AG04449 (cell line): Measurements from ENCODE around the gene HS3ST2.

ENCODE experiments used
- CTCF ChIA-PET: fragments of 350-600 bp; formaldehyde crosslinking; extraction: SDS; loops from one replicate; lab custom pipeline; 2021; ENCODE audit warnings: antibody characterized with exemption; lab: Yijun Ruan, JAX
- POLR2A ChIA-PET: fragments of 400-600, 350-600 bp; formaldehyde crosslinking; extraction: SDS; loops from one replicate; lab custom pipeline; 2020; ENCODE audit warnings: antibody characterized with exemption, inconsistent platforms; lab: Yijun Ruan, JAX
- DNase-seq: peaks from one replicate; pipeline ENCODE4 v3.0.0-alpha.2; 2010; ENCODE audit warnings: low read depth, low spot score
- H3K4me3 ChIP-seq: 2 replicates; pipeline ENCODE4 v1.5.1; 2011; ENCODE audit warnings: low read depth, mild to moderate bottlenecking, control low read depth, low read length
- TF ChIP-seq, protein P1 (sequence below): IDR thresholded peaks from one replicate; pipeline ENCODE4 v1.5.1; 2011; ENCODE audit warnings: mild to moderate bottlenecking, moderate library complexity, low read length, control low read depth, inconsistent platforms; ENCODE audit not compliant: insufficient read depth; ENCODE audit errors: missing control alignments

HS3ST2 gene

DNA sequence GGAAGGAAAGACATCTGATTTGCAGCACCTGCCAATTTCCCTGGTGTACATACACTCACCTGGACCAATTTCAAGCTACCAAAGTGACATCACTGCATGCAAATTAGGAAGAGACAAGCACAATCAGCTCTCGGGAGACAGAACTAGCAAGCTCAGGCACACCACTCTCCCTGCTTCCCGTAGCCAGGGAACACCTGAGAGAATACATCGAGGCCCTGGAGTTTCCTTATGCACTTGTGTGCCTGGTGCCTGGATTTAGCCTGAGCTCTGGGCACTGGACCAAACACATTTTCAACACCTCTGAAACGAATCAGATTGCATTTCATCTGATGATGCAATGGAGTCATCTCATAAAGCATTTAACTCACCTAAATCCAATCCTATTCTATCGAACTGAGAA lies 110.5 kb downstream of the HS3ST2 start:
- ChIA-PET CTCF (no interaction called here), POLR2A (no interaction called here)
- DNase-seq: no peak
- H3K4me3 ChIP-seq: no peak overlapping the region
- TF ChIP-seq, protein P1, sequence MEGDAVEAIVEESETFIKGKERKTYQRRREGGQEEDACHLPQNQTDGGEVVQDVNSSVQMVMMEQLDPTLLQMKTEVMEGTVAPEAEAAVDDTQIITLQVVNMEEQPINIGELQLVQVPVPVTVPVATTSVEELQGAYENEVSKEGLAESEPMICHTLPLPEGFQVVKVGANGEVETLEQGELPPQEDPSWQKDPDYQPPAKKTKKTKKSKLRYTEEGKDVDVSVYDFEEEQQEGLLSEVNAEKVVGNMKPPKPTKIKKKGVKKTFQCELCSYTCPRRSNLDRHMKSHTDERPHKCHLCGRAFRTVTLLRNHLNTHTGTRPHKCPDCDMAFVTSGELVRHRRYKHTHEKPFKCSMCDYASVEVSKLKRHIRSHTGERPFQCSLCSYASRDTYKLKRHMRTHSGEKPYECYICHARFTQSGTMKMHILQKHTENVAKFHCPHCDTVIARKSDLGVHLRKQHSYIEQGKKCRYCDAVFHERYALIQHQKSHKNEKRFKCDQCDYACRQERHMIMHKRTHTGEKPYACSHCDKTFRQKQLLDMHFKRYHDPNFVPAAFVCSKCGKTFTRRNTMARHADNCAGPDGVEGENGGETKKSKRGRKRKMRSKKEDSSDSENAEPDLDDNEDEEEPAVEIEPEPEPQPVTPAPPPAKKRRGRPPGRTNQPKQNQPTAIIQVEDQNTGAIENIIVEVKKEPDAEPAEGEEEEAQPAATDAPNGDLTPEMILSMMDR: no peak

DNA sequence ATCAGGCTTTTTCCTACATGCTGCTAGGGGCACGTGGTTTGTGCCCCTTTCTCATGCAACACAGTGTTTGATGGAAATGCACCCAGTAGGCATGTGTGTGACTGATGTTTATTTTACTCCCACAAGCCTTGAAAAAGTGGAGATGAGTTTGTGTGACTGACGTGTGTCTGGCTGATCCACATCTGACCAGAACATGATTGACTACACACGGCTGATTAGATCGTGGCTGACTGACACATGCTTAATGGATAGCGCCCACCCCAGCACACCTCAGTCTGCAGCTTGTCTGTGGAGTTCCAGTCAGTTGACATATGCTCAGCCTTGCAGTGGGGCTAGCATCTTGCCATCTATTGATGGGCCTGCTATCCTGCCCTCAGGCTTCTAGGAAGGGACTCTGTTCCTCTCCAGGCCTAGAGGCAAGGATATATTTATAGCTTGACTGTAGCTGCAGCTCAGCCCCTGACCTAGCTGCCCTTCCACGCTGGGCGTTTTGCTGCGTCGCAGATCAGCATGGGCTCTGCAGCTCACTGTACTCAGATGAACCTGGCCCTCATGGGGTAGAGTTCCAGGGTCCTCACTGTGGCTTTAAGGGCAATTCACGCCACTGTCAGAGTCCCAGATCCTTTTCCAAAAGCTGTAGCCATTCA lies 112.3 kb downstream of the HS3ST2 start:
- TF ChIP-seq, protein P1: no peak
- ChIA-PET POLR2A (no interaction called here), CTCF (no interaction called here)
- DNase-seq: no peak
- H3K4me3 ChIP-seq: no peak overlapping the region

DNA sequence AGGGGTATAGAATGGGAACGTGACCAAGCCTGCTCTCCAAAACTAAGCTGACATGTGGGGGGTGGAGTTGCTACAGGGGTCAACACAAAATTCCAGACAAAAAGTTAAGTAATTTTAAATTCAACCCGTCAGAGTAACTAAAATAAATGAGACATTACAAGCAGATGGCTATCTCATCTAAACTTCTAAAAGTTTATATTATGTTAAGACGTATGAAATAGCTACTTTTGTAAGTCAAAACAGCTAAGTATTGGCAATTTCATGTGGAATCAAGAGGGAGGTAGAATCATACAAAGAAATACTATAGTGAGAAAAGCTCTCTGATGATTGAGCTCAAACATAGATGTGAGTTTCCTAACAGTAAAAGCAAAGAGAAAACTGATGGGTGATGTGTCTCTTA lies 113.3 kb downstream of the HS3ST2 start:
- DNase-seq: no peak

DNA sequence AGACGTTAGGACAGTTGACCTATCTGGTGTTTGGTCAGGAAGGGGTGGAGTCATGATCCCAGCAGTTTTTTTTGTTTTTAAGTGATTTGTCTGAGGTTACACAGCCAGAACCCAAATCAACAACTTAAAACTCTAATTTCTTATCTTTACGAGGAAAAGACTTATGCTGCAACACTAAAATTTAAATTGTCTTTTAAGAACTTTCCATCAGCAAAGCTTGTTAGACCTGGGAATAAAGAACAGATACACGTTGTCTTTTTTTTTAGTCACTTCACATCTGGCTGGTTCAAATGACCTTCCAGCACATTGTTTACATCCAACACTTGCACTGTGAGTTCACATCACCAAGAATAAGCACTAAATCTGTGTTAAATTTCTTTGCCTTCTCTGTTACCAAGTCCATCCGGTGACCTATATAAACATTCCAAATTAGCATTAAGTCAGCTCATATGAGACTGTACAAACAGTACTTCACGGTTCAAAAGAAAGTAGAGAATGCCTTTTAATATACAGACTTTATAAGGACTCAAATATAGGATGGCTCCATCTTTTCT lies 115.0 kb downstream of the HS3ST2 start:
- no peak for DNase-seq
- POLR2A ChIA-PET: no interaction called here
- CTCF ChIA-PET: no interaction called here
- no peak overlapping the region for H3K4me3 ChIP-seq
- TF ChIP-seq, protein P1: no peak

More for the DNA sequence above, 113.3 kb downstream of the HS3ST2 start:
- ChIA-PET CTCF (no interaction called here), POLR2A (no interaction called here)
- H3K4me3 ChIP-seq: no peak overlapping the region
- TF ChIP-seq, protein P1: no peak

DNA sequence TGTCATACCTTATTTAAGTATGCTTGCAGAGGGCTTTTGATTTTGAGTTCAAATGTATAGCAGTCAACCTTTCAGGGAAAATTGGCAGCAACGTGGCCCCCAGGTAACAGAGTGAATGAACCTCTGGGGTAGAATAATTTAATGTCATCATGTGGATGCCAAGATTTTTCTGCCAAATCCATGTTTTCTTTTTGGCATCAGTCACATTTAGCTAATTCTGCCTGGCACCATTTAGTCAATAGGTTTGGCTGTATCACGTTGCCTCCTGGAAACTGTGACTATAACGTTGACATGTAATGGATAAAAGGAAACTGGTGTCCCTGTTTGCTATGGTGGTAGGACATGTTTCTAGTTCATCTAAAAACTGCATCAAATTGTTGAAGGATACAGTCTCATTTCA lies 115.5 kb downstream of the HS3ST2 start:
- H3K4me3 ChIP-seq: no peak overlapping the region
- DNase-seq: no peak
- TF ChIP-seq, protein P1: no peak
- ChIA-PET POLR2A (no interaction called here), CTCF (no interaction called here)

DNA sequence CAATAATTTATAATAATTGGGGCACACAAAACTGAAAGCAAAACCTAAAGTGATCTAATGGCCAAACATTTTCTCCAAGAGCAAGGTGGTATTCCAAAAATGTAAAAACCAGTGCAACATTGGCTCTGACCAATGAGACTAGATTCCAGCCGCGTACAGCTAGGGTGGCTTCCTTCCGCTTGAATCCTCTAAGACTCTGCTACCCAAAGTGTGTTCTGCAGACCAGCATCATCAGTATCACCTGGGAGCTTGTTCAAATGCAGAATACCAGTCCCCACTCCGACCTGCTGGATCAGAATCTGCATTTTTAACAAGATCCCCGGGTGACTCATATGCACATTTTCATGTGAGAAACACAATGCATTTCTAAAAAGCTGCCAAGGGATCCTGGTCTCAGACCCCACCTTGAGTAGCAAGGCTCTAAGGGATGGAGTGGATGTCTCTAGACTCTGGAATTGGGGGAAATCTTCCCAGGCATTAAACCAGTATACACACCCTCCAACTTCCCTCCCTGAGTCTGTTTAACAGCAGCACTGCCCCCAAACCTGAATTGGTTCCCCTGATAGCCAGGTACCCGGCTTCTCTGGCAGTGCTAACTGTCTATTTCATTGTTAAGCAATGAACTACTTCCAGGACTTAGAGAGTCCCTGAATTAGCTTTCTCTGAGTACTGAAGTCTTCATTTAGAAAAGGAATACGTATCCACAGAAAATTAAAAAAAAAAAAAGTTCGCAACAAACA lies 118.2 kb downstream of the HS3ST2 start:
- ChIA-PET CTCF (interaction anchor here (0.9 kb wide), 1 partner anchor 129 kb away, joined by 3 read pairs; no protein-coding TSS in a partner anchor), POLR2A (no interaction called here)
- TF ChIP-seq, protein P1: no peak
- H3K4me3 ChIP-seq: no peak overlapping the region
- no peak for DNase-seq
